B cell (primary cell): ENCODE results near the gene CAMTA1. TPM values are rescaled to one million over a fixed set of nuclear protein-coding genes. Genes with fewer than 3 reads are reported as not detected.

Experiments used
- ATAC-seq: fragments of 200-7000 bp; cut with Tn5 transposase; one replicate; pipeline ENCODE4 v1.10.0; 2021; ENCODE audit warnings: low read depth, mild to moderate bottlenecking, moderate number of reproducible peaks, moderate library complexity
- CTCF ChIA-PET: fragments of 350-600 bp; sonication (Branson Sonifier 250); formaldehyde crosslinking; loops from one replicate; lab custom pipeline; 2021; ENCODE audit warnings: antibody characterized with exemption, inconsistent platforms; lab: Charles Lee
- POLR2A ChIA-PET: fragments of 350-600 bp; sonication (Branson Sonifier 250); formaldehyde crosslinking; loops from one replicate; lab custom pipeline; 2021; ENCODE audit warnings: antibody characterized with exemption; lab: Charles Lee
- DNase-seq: peaks from one replicate; pipeline ENCODE4 v3.0.0; 2013
- H2AFZ ChIP-seq: 2 replicates; pipeline ENCODE4 v1.6.1; 2012; ENCODE audit warnings: mild to moderate bottlenecking, low read depth, low read length; ENCODE audit not compliant: insufficient read depth, poor library complexity, severe bottlenecking
- H3K27ac ChIP-seq, 2 donors: 1 replicate in 1 of 2; 2 replicates in 1 of 2; pipeline ENCODE4 v1.5.1; 2012 to 2013; ENCODE audit warnings: low read length in 2 of 2, mild to moderate bottlenecking in 2 of 2, moderate library complexity in 1 of 2
- H3K27me3 ChIP-seq, 4 experiments: fragments of 200-600 bp in 1 of 4; sonication (generic) in 1 of 4; replicated peaks in 1 of 4; 1 replicate in 2 of 4; 2 replicates in 2 of 4; pipeline versions ENCODE4 v1.6.1 to v1.7.0; 2013 to 2016; ENCODE audit warnings: low read length in 3 of 4, mild to moderate bottlenecking in 2 of 4, mixed read lengths in 1 of 4, moderate library complexity in 1 of 4; ENCODE audit not compliant: insufficient read depth in 4 of 4, control insufficient read depth in 3 of 4; ENCODE audit errors: control extremely low read depth in 1 of 4
- H3K36me3 ChIP-seq, 2 experiments: replicated peaks in 1 of 2; 1 replicate in 1 of 2; 2 replicates in 1 of 2; pipeline versions ENCODE4 v1.6.1 to v1.7.1; 2013; ENCODE audit warnings: low read length in 1 of 2; ENCODE audit not compliant: insufficient read depth in 2 of 2, control insufficient read depth in 1 of 2; ENCODE audit errors: control extremely low read depth in 1 of 2, extremely low read depth in 1 of 2
- H3K4me1 ChIP-seq, 2 donors: fragments of 200-600 bp in 1 of 2; sonication (generic) in 1 of 2; 1 replicate in 1 of 2; 2 replicates in 1 of 2; pipeline versions ENCODE4 v1.5.1 to v1.6.1; 2013 to 2017; ENCODE audit warnings: low read length in 2 of 2; ENCODE audit not compliant: control insufficient read depth in 2 of 2, insufficient read depth in 2 of 2
- H3K4me2 ChIP-seq: replicated peaks from 2 replicates; pipeline ENCODE3; 2012; ENCODE audit warnings: mild to moderate bottlenecking, low read depth, low read length; ENCODE audit not compliant: poor library complexity, severe bottlenecking
- H3K4me3 ChIP-seq, 5 experiments: fragments of 200-600 bp in 1 of 5; sonication (generic) in 1 of 5; 1 replicate in 3 of 5; 2 replicates in 2 of 5; pipeline versions ENCODE4 v1.5.1 to v1.7.0; 2011 to 2016; ENCODE audit warnings: low read length in 4 of 5, mild to moderate bottlenecking in 4 of 5, low read depth in 2 of 5, control low read depth in 1 of 5, moderate library complexity in 1 of 5; ENCODE audit not compliant: insufficient read depth in 1 of 5; ENCODE audit errors: control extremely low read depth in 1 of 5, extremely low read depth in 1 of 5
- H3K79me2 ChIP-seq: fragments of 200-600 bp; sonication (generic); one replicate; pipeline ENCODE4 v1.6.0; 2016; ENCODE audit warnings: low read length; ENCODE audit not compliant: control insufficient read depth, insufficient read depth
- H3K9ac ChIP-seq: fragments of 200-600 bp; sonication (generic); 2 replicates; pipeline ENCODE4 v1.6.1; 2017; ENCODE audit warnings: mild to moderate bottlenecking, low read length, moderate library complexity
- H3K9me3 ChIP-seq, 3 donors: one replicate each; pipeline versions ENCODE4 v1.6.1 to v1.7.1; 2013; ENCODE audit warnings: low read length in 2 of 3; ENCODE audit not compliant: control insufficient read depth in 2 of 3, insufficient read depth in 1 of 3; ENCODE audit errors: control extremely low read depth in 1 of 3
- H4K20me1 ChIP-seq: 2 replicates; pipeline ENCODE4 v1.6.0; 2012; ENCODE audit warnings: mild to moderate bottlenecking, low read length; ENCODE audit not compliant: insufficient read depth, control insufficient read depth, poor library complexity, severe bottlenecking
- H3K27ac Mint-ChIP-seq: one replicate; pipeline ENCODE4 v1.8.0; 2021; ENCODE audit warnings: mixed read lengths
- H3K27me3 Mint-ChIP-seq: one replicate; pipeline ENCODE4 v1.8.0; 2021; ENCODE audit warnings: mixed read lengths
- H3K4me1 Mint-ChIP-seq: one replicate; pipeline ENCODE4 v1.8.0; 2021; ENCODE audit warnings: mixed read lengths
- H3K4me3 Mint-ChIP-seq: one replicate; pipeline ENCODE4 v1.8.0; 2021; ENCODE audit warnings: mixed read lengths
- H3K9me3 Mint-ChIP-seq: one replicate; pipeline ENCODE4 v1.8.0; 2022; ENCODE audit warnings: mixed read lengths; ENCODE audit not compliant: insufficient read depth
- EZH2 ChIP-seq: IDR thresholded peaks from 2 replicates; pipeline ENCODE4 v1.6.1; 2012; ENCODE audit warnings: borderline replicate concordance, low read depth, mild to moderate bottlenecking, moderate library complexity, low read length; ENCODE audit not compliant: insufficient read depth, poor library complexity, severe bottlenecking
- WGBS: methylation state at CpG from one replicate; pipeline ENCODE4 v1.1.5; 2013; ENCODE audit warnings: missing lambda C conversion rate; ENCODE audit not compliant: insufficient coverage; 5-methylcytosine and 5-hydroxymethylcytosine counted together
- intact Hi-C: fragments of 100-400 bp; cut with micrococcal nuclease; formaldehyde crosslinking; loops from one replicate; pipeline ENCODE4 v1.10.0; 2022
- polyA plus RNA-seq: library from polyadenylated mRNA; depleted of rRNA; stranded (reverse); fragments of >200 nt; gene quantifications from 2 replicates; pipeline ENCODE4 v1.2.3, GENCODE V29; 2012
- total RNA-seq, 2 donors: library from RNA; stranded (reverse); fragments of 120-200 nt in 1 of 2; gene quantifications; 1 replicate in 1 of 2; 2 replicates in 1 of 2; pipeline versions ENCODE4 v1.2.3 to v1.2.4, GENCODE V29; 2013 to 2022
- TF ChIP-seq, protein P1 (sequence below): fragments of 200-600 bp; IDR thresholded peaks from one replicate; pipeline ENCODE4 v1.8.0; 2022; ENCODE audit warnings: antibody characterized with exemption, mild to moderate bottlenecking

Gene CAMTA1
- total and polyA plus RNA-seq, 2 donors (not counting 1 experiment from before 2014, with no cell fraction given): 42.2 to 45.7 TPM

DNA sequence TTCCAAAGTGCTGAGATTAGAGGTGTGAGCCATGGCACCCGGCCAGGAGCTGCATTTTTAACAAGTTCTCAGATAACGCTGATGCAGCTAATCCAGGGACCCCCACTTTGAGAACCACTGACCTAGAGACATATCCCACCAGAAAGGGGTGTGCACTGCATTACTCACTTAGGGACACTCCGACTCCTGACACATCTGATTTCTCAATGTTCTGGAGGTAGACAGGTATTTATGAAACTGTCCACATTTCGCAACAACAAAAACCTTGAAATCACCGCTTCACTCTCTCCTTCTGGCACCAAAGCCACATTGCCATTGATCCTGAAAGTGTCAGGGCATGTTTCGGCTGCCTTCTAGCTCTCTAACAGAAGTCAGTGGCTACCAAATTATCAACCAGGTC, 23.2 kb upstream of the CAMTA1 start:
- TF ChIP-seq, protein P1, sequence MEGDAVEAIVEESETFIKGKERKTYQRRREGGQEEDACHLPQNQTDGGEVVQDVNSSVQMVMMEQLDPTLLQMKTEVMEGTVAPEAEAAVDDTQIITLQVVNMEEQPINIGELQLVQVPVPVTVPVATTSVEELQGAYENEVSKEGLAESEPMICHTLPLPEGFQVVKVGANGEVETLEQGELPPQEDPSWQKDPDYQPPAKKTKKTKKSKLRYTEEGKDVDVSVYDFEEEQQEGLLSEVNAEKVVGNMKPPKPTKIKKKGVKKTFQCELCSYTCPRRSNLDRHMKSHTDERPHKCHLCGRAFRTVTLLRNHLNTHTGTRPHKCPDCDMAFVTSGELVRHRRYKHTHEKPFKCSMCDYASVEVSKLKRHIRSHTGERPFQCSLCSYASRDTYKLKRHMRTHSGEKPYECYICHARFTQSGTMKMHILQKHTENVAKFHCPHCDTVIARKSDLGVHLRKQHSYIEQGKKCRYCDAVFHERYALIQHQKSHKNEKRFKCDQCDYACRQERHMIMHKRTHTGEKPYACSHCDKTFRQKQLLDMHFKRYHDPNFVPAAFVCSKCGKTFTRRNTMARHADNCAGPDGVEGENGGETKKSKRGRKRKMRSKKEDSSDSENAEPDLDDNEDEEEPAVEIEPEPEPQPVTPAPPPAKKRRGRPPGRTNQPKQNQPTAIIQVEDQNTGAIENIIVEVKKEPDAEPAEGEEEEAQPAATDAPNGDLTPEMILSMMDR: no peak
- TF ChIP-seq EZH2: no peak
- H3K4me3 ChIP-seq: no peak overlapping the region
- no peak overlapping the region for H3K27ac ChIP-seq
- no peaks in the 10 kb centered on the region for H3K4me1 Mint-ChIP-seq
- WGBS: 93% methylated on average over 4 of the region's 6 CpGs
- H3K4me1 ChIP-seq: no peaks in the 10 kb centered on the region
- H3K9me3 Mint-ChIP-seq: no peaks in the 10 kb centered on the region
- H3K27ac Mint-ChIP-seq: no peak overlapping the region
- ATAC-seq (no peak), DNase-seq (no peak)
- no peak overlapping the region for H3K4me2 ChIP-seq
- no peaks in the 10 kb centered on the region for H3K36me3 ChIP-seq
- peaks cover 0 to 2% (median 0%) of the 10 kb centered on the region in 4 experiments for H3K27me3 ChIP-seq
- H2AFZ ChIP-seq: no peak overlapping the region
- ChIA-PET POLR2A (no interaction called here), CTCF (no interaction called here)
- H3K9me3 ChIP-seq: no peaks in the 10 kb centered on the region
- intact Hi-C loops: no loop called here
- H3K79me2 ChIP-seq: no peaks in the 10 kb centered on the region
- H3K27me3 Mint-ChIP-seq: peaks cover 3% of the 10 kb centered on the region
- H4K20me1 ChIP-seq: no peaks in the 10 kb centered on the region
- no peak overlapping the region for H3K9ac ChIP-seq
- H3K4me3 Mint-ChIP-seq: no peak overlapping the region

DNA sequence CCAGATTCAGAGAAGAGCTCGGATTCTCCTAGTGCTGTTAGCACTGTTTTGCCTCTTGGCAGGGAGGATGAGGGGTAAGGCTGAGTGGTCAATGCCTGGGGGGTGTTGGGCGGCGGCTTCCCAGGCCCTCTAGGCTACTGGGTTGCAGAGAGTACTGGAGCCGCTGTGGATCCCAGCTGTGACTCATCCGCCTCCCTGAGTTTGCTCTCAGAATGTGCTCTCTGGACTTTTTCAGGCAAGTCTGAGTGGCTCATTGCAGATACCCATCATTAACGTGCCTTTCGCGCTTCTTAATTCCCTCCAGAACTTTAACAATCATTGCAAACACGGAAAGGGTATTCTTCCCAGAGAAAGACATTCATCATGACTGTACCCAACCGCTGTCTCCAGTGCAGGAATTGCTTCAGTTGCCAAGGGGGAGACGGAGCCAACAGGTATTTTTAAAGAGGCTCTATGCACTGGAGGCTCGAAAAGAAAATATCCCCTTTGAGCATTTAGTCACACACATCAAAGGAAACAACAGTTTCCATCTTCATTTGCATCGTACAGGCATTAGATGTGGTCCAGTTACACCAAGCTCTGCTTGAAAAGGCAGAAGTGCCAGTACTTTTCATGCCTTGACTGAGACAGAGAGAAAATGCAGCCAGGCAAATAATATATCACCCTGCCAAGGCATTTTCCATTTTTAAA, 14.4 kb upstream of the CAMTA1 start:
- CTCF ChIA-PET: interaction anchor here (1.7 kb wide), 2 partner anchors 51 to 119 kb away, joined by 3 to 7 read pairs; no protein-coding TSS in a partner anchor
- peaks cover 30% of the 10 kb centered on the region for H3K4me1 Mint-ChIP-seq

More for the DNA sequence above, 14.4 kb upstream of the CAMTA1 start:
- no peaks in the 10 kb centered on the region for H3K9me3 Mint-ChIP-seq
- 74% methylated on average over 9 of the region's 13 CpGs for WGBS
- Histone ChIP-seq H4K20me1 (no peaks in the 10 kb centered on the region), H3K9ac (no peak overlapping the region), H3K27me3 (peaks cover 0 to 3% (median 0%) of the 10 kb centered on the region in 4 experiments), H3K27ac (no peak overlapping the region), H3K4me3 (peak overlapping the region in 1 of 5 experiments; percentile 10), H3K4me2 (peak overlapping the region; percentile 52), H3K36me3 (no peaks in the 10 kb centered on the region), H3K9me3 (peaks cover 0 to 8% (median 0%) of the 10 kb centered on the region in 3 donors), H3K4me1 (peaks cover 2 to 16% of the 10 kb centered on the region in 2 donors), H2AFZ (peak overlapping the region; percentile 32), H3K79me2 (no peaks in the 10 kb centered on the region)
- TF ChIP-seq, protein P1: no peak
- no peak for TF ChIP-seq EZH2
- intact Hi-C loops: no loop called here
- DNase-seq: no peak
- H3K4me3 Mint-ChIP-seq: peak overlapping the region; percentile 58
- no peaks in the 10 kb centered on the region for H3K27me3 Mint-ChIP-seq
- peak; percentile 78 for ATAC-seq
- H3K27ac Mint-ChIP-seq: peak overlapping the region; percentile 72
- POLR2A ChIA-PET: interaction anchor here (1.3 kb wide), 1 partner anchor 14 kb away, joined by 4 read pairs; no protein-coding TSS in a partner anchor
